Measurements from ENCODE around the gene TMEM50A.
"Not testable (repeated sequence)": the region's sequence is repeated elsewhere in the genome, so short reads cannot be mapped to it uniquely, and the experiment has no call there.

TMEM50A gene

DNA sequence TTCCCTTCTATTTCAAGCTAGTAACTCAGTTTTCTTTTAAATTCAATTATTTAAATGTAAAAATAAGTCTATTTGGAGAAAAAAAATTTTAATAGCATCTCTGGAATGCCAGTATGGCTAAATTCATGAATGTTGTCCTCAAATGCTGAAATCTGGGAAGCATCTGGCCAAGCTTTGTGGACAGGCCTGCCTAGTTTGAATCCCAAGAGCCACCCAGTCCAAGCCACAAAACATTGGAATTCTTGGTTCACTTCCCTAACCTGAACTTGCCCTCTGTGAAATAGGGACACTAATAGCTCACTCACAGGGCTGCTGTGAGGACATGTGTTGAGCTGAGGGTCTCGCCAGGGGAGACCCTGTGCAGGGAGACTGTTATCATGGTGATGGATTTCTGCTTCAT, 28.6 kb upstream of the TMEM50A start:
- not testable (repeated sequence) for H3K36me3 ChIP-seq (ENCODE audit: insufficient read depth, low read length); H3K27ac ChIP-seq (ENCODE audit: low read depth, low read length); H3K9me3 ChIP-seq (ENCODE audit: low read length); H3K9ac ChIP-seq (ENCODE audit: low read length); H3K4me3 ChIP-seq (ENCODE audit: low read depth in 1 of 2, low read length in 2 of 2); H3K27me3 ChIP-seq (ENCODE audit: control insufficient read depth in 1 of 2, insufficient read depth in 2 of 2, low read length in 2 of 2); H3K4me1 ChIP-seq (ENCODE audit: insufficient read depth, low read length)

DNA sequence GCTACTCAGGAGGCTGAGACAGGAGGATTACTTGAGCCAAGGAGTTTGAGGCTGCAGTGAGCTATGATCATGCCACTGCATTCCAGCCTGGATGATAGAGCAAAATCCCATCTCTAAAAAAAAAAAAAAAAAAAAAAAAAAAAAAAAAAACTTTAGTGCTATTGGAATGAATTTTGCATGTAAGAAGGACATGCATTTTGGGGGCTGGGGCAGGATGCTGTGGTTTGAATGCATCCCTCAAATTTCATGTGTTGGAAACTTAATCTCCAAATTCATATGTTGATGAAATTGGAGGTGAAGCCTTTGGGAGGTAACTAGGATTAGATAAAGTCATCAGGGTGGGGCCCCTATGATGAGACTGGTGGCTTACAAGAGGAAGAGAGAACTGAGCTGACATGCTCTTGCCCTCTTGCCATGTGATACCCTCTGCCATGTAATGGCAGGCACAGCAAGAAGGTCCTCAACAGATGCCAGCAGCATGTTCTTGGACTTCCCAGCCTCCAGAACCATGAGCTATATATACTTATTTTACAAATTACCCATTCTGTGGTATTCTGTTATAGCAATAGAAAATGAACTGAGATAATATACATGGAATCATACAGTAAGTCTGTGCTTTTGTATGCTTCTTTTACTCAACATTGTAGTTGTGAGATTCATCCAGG, 25.2 kb upstream of the TMEM50A start:
- H3K9me3 ChIP-seq (ENCODE audit: low read length); H3K27me3 ChIP-seq (ENCODE audit: control insufficient read depth in 1 of 2, insufficient read depth in 2 of 2, low read length in 2 of 2); H3K27ac ChIP-seq (ENCODE audit: low read depth, low read length); H3K36me3 ChIP-seq (ENCODE audit: insufficient read depth, low read length); H3K4me1 ChIP-seq (ENCODE audit: insufficient read depth, low read length); H3K9ac ChIP-seq (ENCODE audit: low read length); H3K4me3 ChIP-seq (ENCODE audit: low read depth in 1 of 2, low read length in 2 of 2): not testable (repeated sequence)

DNA sequence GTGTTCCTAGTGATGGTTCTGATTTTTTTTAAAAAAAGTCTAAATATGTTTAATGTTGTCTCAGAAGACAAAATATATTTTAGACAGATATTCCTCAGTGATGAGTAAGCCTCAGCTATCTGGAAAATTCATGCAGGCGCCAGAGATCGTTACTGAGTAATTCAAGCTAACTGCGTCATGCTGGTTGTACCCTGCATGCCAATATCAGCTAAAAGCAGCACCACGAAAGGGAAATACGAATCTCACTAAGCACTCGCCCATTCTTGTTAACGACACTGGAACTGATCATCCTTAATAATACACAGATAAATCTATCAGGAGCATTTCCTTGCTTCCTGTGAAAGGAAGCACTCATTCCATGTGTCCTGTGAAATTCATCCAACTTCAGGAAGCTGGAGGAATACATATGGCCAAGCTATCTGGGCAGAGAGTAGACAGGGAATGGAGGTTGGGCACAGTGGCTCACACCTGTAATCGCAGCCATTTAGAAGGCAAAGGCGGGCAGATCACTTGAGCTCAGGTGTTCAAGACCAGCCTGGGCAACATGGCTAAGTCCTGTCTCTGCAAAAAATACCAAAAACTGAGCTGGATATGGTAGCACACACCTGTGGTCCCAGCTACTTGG, 17.7 kb upstream of the TMEM50A start:
- H3K4me1 ChIP-seq (ENCODE audit: insufficient read depth, low read length); H3K4me3 ChIP-seq (ENCODE audit: low read depth in 1 of 2, low read length in 2 of 2); H3K9me3 ChIP-seq (ENCODE audit: low read length); H3K27me3 ChIP-seq (ENCODE audit: control insufficient read depth in 1 of 2, insufficient read depth in 2 of 2, low read length in 2 of 2); H3K27ac ChIP-seq (ENCODE audit: low read depth, low read length); H3K36me3 ChIP-seq (ENCODE audit: insufficient read depth, low read length); H3K9ac ChIP-seq (ENCODE audit: low read length): not testable (repeated sequence)

GRCh38 chr1:25322127-25322526, 16.0 kb upstream of the TMEM50A start:
- H3K9ac ChIP-seq (ENCODE audit: low read length); H3K36me3 ChIP-seq (ENCODE audit: insufficient read depth, low read length); H3K27me3 ChIP-seq (ENCODE audit: control insufficient read depth in 1 of 2, insufficient read depth in 2 of 2, low read length in 2 of 2); H3K4me1 ChIP-seq (ENCODE audit: insufficient read depth, low read length); H3K4me3 ChIP-seq (ENCODE audit: low read depth in 1 of 2, low read length in 2 of 2); H3K27ac ChIP-seq (ENCODE audit: low read depth, low read length); H3K9me3 ChIP-seq (ENCODE audit: low read length): not testable (repeated sequence)

GRCh38 chr1:25324407-25324806, 13.7 kb upstream of the TMEM50A start:
- H3K27me3 ChIP-seq (ENCODE audit: control insufficient read depth in 1 of 2, insufficient read depth in 2 of 2, low read length in 2 of 2); H3K9me3 ChIP-seq (ENCODE audit: low read length); H3K4me3 ChIP-seq (ENCODE audit: low read depth in 1 of 2, low read length in 2 of 2); H3K9ac ChIP-seq (ENCODE audit: low read length); H3K36me3 ChIP-seq (ENCODE audit: insufficient read depth, low read length); H3K4me1 ChIP-seq (ENCODE audit: insufficient read depth, low read length); H3K27ac ChIP-seq (ENCODE audit: low read depth, low read length): not testable (repeated sequence)

DNA sequence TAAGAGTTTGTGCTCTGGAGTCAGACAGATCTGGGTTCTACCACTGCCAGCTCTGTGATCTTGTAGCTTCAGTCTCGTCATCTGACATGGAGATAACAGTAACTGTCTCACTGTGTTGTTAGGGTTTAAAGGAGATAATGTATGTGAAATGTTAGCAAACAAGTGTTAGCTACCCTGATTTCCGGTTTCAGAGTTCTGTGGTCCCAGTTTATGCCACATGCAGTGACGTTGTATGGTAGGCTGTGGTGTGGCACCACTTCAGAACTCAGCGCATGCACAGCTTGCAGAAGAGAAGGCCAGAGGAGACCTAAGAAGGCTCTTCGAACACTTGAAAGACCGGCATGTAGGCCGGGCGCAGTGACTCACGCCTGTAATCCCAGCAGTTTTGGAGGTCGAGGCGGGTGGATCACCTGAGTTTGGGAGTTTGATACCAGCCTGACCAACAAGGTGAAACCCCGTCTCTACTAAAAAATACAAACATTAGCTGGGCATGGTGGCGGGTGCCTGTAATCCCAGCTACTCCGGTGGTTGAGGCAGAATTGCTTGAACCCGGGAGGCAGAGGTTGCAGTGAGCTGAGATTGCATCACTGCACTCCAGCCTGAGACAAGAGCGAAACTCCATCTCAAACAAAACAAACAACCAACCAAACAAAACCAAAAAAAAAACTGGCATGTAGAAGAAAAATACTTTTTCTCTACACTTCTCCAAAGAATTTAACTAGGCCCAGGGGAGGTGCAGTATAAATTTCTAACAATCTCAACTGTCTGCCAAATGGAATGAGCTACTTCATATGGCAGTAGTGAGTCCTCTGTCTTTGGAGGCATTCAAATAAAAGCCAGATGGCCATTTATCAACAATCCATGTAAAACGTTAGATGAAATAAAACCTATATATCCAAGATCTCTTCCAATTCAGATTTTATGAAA, 10.0 kb upstream of the TMEM50A start:
- not testable (repeated sequence) for H3K9ac ChIP-seq (ENCODE audit: low read length); H3K9me3 ChIP-seq (ENCODE audit: low read length)

DNA sequence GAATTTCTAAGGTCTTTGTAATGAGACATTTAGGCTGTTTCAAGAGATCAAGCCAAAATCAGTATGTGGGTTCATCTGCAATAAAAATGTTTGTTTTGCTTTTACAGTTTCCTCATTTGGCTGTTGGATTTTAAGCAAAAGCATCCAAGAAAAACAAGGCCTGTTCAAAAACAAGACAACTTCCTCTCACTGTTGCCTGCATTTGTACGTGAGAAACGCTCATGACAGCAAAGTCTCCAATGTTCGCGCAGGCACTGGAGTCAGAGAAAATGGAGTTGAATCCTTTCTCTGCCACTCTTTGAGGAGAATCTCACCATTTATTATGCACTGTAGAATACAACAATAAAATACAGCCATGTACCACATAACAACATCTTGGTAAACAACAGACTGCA, 9.3 kb upstream of the TMEM50A start:
- not testable (repeated sequence) for H3K27ac ChIP-seq (ENCODE audit: low read depth, low read length); H3K9me3 ChIP-seq (ENCODE audit: low read length); H3K4me3 ChIP-seq (ENCODE audit: low read depth in 1 of 2, low read length in 2 of 2); H3K9ac ChIP-seq (ENCODE audit: low read length); H3K36me3 ChIP-seq (ENCODE audit: insufficient read depth, low read length); H3K27me3 ChIP-seq (ENCODE audit: control insufficient read depth in 1 of 2, insufficient read depth in 2 of 2, low read length in 2 of 2); H3K4me1 ChIP-seq (ENCODE audit: insufficient read depth, low read length)

More for the DNA sequence above, 10.0 kb upstream of the TMEM50A start:
- not testable (repeated sequence) for H3K4me3 ChIP-seq (ENCODE audit: low read depth in 1 of 2, low read length in 2 of 2); H3K36me3 ChIP-seq (ENCODE audit: insufficient read depth, low read length); H3K27ac ChIP-seq (ENCODE audit: low read depth, low read length); H3K27me3 ChIP-seq (ENCODE audit: control insufficient read depth in 1 of 2, insufficient read depth in 2 of 2, low read length in 2 of 2); H3K4me1 ChIP-seq (ENCODE audit: insufficient read depth, low read length)

GRCh38 chr1:25329336-25329735, 8.8 kb upstream of the TMEM50A start:
- H3K27me3 ChIP-seq (ENCODE audit: control insufficient read depth in 1 of 2, insufficient read depth in 2 of 2, low read length in 2 of 2); H3K36me3 ChIP-seq (ENCODE audit: insufficient read depth, low read length); H3K9ac ChIP-seq (ENCODE audit: low read length); H3K9me3 ChIP-seq (ENCODE audit: low read length); H3K27ac ChIP-seq (ENCODE audit: low read depth, low read length); H3K4me3 ChIP-seq (ENCODE audit: low read depth in 1 of 2, low read length in 2 of 2); H3K4me1 ChIP-seq (ENCODE audit: insufficient read depth, low read length): not testable (repeated sequence)

GRCh38 chr1:25329950-25330349, 8.2 kb upstream of the TMEM50A start:
- H3K36me3 ChIP-seq (ENCODE audit: insufficient read depth, low read length); H3K4me3 ChIP-seq (ENCODE audit: low read depth in 1 of 2, low read length in 2 of 2); H3K9ac ChIP-seq (ENCODE audit: low read length); H3K27ac ChIP-seq (ENCODE audit: low read depth, low read length); H3K9me3 ChIP-seq (ENCODE audit: low read length); H3K27me3 ChIP-seq (ENCODE audit: control insufficient read depth in 1 of 2, insufficient read depth in 2 of 2, low read length in 2 of 2); H3K4me1 ChIP-seq (ENCODE audit: insufficient read depth, low read length): not testable (repeated sequence)

DNA sequence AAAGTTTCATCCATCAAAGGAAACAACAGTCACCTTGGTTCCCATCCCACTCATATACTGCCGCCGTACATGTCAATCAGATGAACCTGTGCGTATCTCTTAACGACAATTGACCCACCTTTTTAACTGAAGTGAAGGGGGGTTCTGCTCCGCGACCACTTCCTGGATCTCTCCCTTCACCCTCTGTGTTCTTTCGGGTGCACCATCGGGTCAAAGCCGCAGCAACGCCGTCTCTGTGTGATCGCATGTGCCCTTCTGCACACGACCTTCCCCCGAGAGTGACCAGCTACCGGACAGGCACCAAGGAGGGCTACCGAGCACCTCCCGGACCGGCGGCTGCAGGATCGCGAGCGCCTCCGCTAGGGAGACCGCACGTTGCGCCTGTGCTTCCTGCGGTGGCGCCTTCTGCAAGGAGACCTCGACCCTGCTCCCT, 1.2 kb upstream of the TMEM50A start:
- H3K36me3 ChIP-seq (ENCODE audit: insufficient read depth, low read length); H3K27me3 ChIP-seq (ENCODE audit: control insufficient read depth in 1 of 2, insufficient read depth in 2 of 2, low read length in 2 of 2); H3K9me3 ChIP-seq (ENCODE audit: low read length): not testable (repeated sequence)
- peak overlapping the region; percentile 39 for H3K9ac ChIP-seq (ENCODE audit: low read length)
- peaks cover 19% of the 10 kb centered on the region for H3K4me1 ChIP-seq (ENCODE audit: insufficient read depth, low read length)
- peak overlapping the region; percentile 36 to 74 for H3K4me3 ChIP-seq (ENCODE audit: low read depth in 1 of 2, low read length in 2 of 2)
- H3K27ac ChIP-seq (ENCODE audit: low read depth, low read length): peak overlapping the region; percentile 10

DNA sequence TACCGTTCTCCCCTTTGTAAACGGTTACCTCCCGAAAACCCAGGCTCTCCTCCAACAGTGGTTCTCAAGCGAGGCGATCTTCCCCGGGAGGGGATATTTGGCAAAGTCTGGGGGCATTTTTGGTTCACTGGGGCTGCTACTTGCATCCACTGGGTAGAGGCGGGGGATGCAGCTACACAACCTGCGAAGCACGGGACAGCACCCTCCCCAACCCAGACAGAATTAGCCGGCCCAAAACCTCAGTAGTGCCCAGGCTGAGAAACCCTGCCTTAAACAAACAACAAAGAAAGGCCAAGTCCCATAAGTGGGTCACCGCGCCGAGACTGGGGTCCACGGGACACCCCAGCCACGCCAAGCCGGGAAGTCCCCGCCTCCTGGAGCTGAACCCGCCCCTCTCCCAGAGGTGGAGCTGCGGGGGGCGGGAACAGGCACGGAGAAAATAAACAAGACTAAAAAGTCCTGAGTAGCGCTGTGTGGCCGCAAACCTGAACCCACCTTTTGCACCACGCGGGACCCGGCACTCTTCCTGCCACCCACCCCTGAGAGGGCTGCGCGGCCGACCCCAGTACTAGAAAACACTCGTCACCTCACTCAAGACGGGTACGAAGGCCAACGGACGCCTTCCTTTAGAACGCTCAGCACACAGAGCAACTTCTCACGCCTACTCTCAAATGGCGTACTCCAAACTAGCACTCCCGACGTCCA, 499 bp upstream of the TMEM50A start:
- not testable (repeated sequence) for H3K9me3 ChIP-seq (ENCODE audit: low read length); H3K9ac ChIP-seq (ENCODE audit: low read length); H3K27me3 ChIP-seq (ENCODE audit: control insufficient read depth in 1 of 2, insufficient read depth in 2 of 2, low read length in 2 of 2); H3K36me3 ChIP-seq (ENCODE audit: insufficient read depth, low read length)
- Histone ChIP-seq H3K4me1 (ENCODE audit: insufficient read depth, low read length) (peaks cover 19% of the 10 kb centered on the region), H3K27ac (ENCODE audit: low read depth, low read length) (peak overlapping the region; percentile 34), H3K4me3 (ENCODE audit: low read depth in 1 of 2, low read length in 2 of 2) (peak overlapping the region in 1 of 2 donors; percentile 79)

Data from muscle layer of colon (tissue), 2 donors.